ENCODE measurements around the gene KCTD7. TPM values are rescaled to one million over a fixed set of nuclear protein-coding genes. Genes with fewer than 3 reads are reported as not detected.

The KCTD7 gene
- total and polyA plus RNA-seq, 10 of the 15 experiments (the other 5 are each of a cell fraction or from before 2014, with no cell fraction given), result 1.6 to 18.0 (median 9.4) TPM

DNA sequence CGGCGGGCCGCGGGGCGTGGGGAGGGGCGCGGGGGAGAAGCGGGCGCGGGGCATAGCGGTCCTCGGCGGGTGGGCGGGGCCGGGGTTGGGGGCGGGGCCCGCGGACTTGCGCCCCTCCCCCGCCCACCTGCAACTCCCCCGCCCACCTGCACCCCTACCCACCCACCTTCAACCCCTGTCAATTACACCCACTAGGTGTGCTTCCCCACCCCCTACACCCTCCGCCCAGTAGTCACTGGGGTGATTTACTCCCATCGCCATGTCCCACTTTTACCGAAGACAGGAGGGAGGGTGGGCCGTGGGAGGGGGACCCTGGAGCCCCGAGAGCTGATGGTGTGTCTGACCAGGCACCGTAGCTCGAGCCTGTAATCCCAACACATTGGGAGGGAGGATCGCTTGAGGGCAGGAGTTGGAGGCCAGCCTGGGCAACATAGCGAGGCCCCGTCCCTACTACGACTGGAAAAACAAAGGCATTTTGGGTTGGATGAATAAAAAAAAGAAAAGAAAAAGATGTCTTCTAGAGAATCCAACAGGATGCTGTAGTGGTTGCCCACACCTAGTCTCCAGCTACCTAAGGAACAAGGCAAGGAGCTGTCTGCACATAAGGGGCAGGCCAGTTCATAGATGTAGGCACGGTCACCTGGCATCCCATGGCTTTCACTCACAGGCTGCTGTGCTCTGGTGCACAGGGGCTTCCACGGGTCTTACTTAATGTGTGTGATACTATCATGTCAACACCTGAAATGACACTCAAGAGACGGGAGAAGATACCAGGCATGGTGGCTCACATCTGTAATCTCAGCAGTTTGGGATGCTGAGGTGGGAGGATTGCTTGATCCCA lies 761 bp downstream of the KCTD7 start:
- BruUV-seq (replicated peaks), result no TSS peak
- SMC1A ChIA-PET (ENCODE audit: uncharacterized antibody, unreplicated experiment), result interaction anchor here (1.2 to 1.8 kb wide), 3 partner anchors 14 to 25 kb away, joined by 3 to 4 read pairs (median 3); no protein-coding TSS in a partner anchor
- CTCF ChIA-PET, result interaction anchor here (0.6 kb wide), 1 partner anchor 13 kb away, joined by 3 read pairs; no protein-coding TSS in a partner anchor
- RAD21 ChIA-PET (ENCODE audit: unreplicated experiment), result interaction anchor here (0.6 kb wide), 1 partner anchor 221 kb away, joined by 3 read pairs; no protein-coding TSS in a partner anchor
- no peak for TF ChIP-seq CBX3 (IDR thresholded peaks at IDR 0.05; ENCODE audit: borderline replicate concordance, low read depth)
- TF ChIP-seq MXI1 (IDR thresholded peaks at IDR 0.05; ENCODE audit: low read depth, low read length), result no peak
- TF ChIP-seq EZH2 (IDR thresholded peaks at IDR 0.05; ENCODE audit: borderline replicate concordance, control insufficient read depth, low read depth, low read length), result no peak
- no peak for TF ChIP-seq CREB1 (IDR thresholded peaks at IDR 0.05; ENCODE audit: low read depth)
- no peak for TF ChIP-seq ZNF217 (IDR thresholded peaks at IDR 0.05)
- TF ChIP-seq STAT1 (conservative IDR thresholded peaks at IDR 0.05), result no peak
- TF ChIP-seq FOS (IDR thresholded peaks at IDR 0.05; ENCODE audit: borderline replicate concordance, extremely low read depth, insufficient read length), result no peak
- no peak for TF ChIP-seq SUPT20H (IDR thresholded peaks at IDR 0.05; ENCODE audit: borderline replicate concordance, control insufficient read depth, low read depth, low read length)
- TF ChIP-seq HDAC6 (IDR thresholded peaks at IDR 0.05; ENCODE audit: unreplicated experiment), result no peak
- no peak for TF ChIP-seq SPI1 (IDR thresholded peaks at IDR 0.05; ENCODE audit: borderline replicate concordance, insufficient read depth, low read depth, low read length)
- TF ChIP-seq TCF3 (IDR thresholded peaks at IDR 0.05; ENCODE audit: borderline replicate concordance, insufficient read depth, low read depth, low read length), result no peak
- TF ChIP-seq, protein P1, sequence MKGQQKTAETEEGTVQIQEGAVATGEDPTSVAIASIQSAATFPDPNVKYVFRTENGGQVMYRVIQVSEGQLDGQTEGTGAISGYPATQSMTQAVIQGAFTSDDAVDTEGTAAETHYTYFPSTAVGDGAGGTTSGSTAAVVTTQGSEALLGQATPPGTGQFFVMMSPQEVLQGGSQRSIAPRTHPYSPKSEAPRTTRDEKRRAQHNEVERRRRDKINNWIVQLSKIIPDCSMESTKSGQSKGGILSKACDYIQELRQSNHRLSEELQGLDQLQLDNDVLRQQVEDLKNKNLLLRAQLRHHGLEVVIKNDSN (IDR thresholded peaks at IDR 0.05; ENCODE audit: borderline replicate concordance, extremely low read length, insufficient read depth, low read depth, low read length), result no peak
- no peak for TF ChIP-seq MTA2 (IDR thresholded peaks at IDR 0.05; ENCODE audit: low read depth)
- TF ChIP-seq POLR2AphosphoS5 (IDR thresholded peaks at IDR 0.05; ENCODE audit: low read length), result no peak
- no peak for TF ChIP-seq NRF1 (conservative IDR thresholded peaks at IDR 0.05; ENCODE audit: low read depth, low read length)
- intact Hi-C loops (cut with micrococcal nuclease; ENCODE audit: unreplicated experiment) (loop anchor here (5.0 kb wide), 1 partner anchor 37 kb away; no protein-coding TSS in a partner anchor), in situ Hi-C loops (cut with MboI) (no loop called here)
- peak overlapping the region; percentile 69; the same call in 1 of the 2 replicates for H3K27ac ChIP-seq (ENCODE audit: control insufficient read depth, insufficient read depth)
- peaks cover 6% of the 10 kb centered on the region; the same call in 1 of the 2 replicates for H3K79me2 ChIP-seq (ENCODE audit: control insufficient read depth, insufficient read depth, low read length)
- no peaks in the 10 kb centered on the region for H3K36me3 ChIP-seq (ENCODE audit: control insufficient read depth in 2 of 2, insufficient read depth in 2 of 2, low read length in 1 of 2)
- ATAC-seq (peak; percentile 6), DNase-seq (ENCODE audit: low read depth, low spot score) (no peak), FAIRE-seq (no peak)
- peak overlapping the region; percentile 80 for H3K4me3 ChIP-seq
- H2AFZ ChIP-seq (ENCODE audit: control insufficient read depth, low read depth, low read length), result no peak overlapping the region; the same call in 1 of the 2 replicates
- peak overlapping the region; percentile 60; the same call in 1 of the 2 replicates for H3K9ac ChIP-seq (ENCODE audit: control insufficient read depth, insufficient read depth, low read length)
- H3K9me3 ChIP-seq (replicated peaks; ENCODE audit: control insufficient read depth, insufficient read depth, low read length), result no peaks in the 10 kb centered on the region; the same call in 2 of the 3 replicates
- H3K4me2 ChIP-seq (ENCODE audit: control insufficient read depth, insufficient read depth), result peak overlapping the region; percentile 83
- peaks cover 48% of the 10 kb centered on the region for H3K4me1 ChIP-seq (ENCODE audit: control insufficient read depth, insufficient read depth, low read length)
- 41% methylated on average over 14 of the region's 35 CpGs for WGBS (ENCODE audit: insufficient coverage, insufficient replicate concordance, low lambda C conversion rate, missing lambda C conversion rate)
- H3K27me3 ChIP-seq (replicated peaks in 1 of 2; ENCODE audit: control insufficient read depth in 2 of 2, insufficient read depth in 2 of 2, low read length in 1 of 2), result no peaks in the 10 kb centered on the region
- POLR2A ChIA-PET, result interaction anchor here (0.5 to 2.6 kb wide), 6 partner anchors 18 to 136 kb away, joined by 3 to 7 read pairs (median 4); partner anchors contain the start of gene RABGEF1
- no peaks in the 10 kb centered on the region for H4K20me1 ChIP-seq (ENCODE audit: control insufficient read depth, insufficient read depth)
